Spleen (tissue), 11 donors: Measurements from ENCODE around the gene PRIMPOL. TPM values are rescaled to one million over a fixed set of nuclear protein-coding genes. Genes with fewer than 3 reads are reported as not detected.

Experiments
- DNase-seq: peaks from one replicate; pipeline ENCODE4 v3.0.0-alpha.2; 2020
- H3K27ac ChIP-seq, 8 donors: fragments of 200-600 bp; sonication (generic) in 7 of 8; 1 replicate in 4 of 8; 2 replicates in 4 of 8; pipeline versions ENCODE4 v1.5.0 to v1.8.0; 2016 to 2021; ENCODE audit warnings: inconsistent platforms in 4 of 8, mild to moderate bottlenecking in 4 of 8, moderate library complexity in 1 of 8
- H3K27me3 ChIP-seq, 7 donors: fragments of 200-600 bp; sonication (generic) in 6 of 7; replicated peaks in 1 of 7; 1 replicate in 4 of 7; 2 replicates in 3 of 7; pipeline versions ENCODE4 v1.5.0 to v1.8.0; 2016 to 2021; ENCODE audit warnings: inconsistent platforms in 3 of 7, mild to moderate bottlenecking in 1 of 7
- H3K36me3 ChIP-seq, 6 donors: fragments of 200-600 bp; sonication (generic) in 5 of 6; 1 replicate in 4 of 6; 2 replicates in 2 of 6; pipeline versions ENCODE4 v1.5.0 to v1.8.0; 2016 to 2021; ENCODE audit warnings: inconsistent platforms in 2 of 6
- H3K4me1 ChIP-seq, 6 donors: fragments of 200-600 bp; sonication (generic) in 5 of 6; 1 replicate in 3 of 6; 2 replicates in 3 of 6; pipeline versions ENCODE4 v1.5.0 to v1.8.0; 2016 to 2021; ENCODE audit warnings: inconsistent platforms in 3 of 6
- H3K4me3 ChIP-seq, 8 donors: fragments of 200-600 bp; sonication (generic) in 7 of 8; 1 replicate in 4 of 8; 2 replicates in 4 of 8; pipeline versions ENCODE4 v1.5.0 to v1.8.0; 2016 to 2021; ENCODE audit warnings: inconsistent platforms in 4 of 8, mild to moderate bottlenecking in 4 of 8, moderate library complexity in 2 of 8
- H3K9me3 ChIP-seq, 8 donors: fragments of 200-600 bp; sonication (generic) in 7 of 8; 1 replicate in 4 of 8; 2 replicates in 4 of 8; pipeline versions ENCODE4 v1.5.0 to v1.8.0; 2016 to 2021; ENCODE audit warnings: inconsistent platforms in 4 of 8
- CTCF ChIP-seq, 11 experiments: fragments of 200-600 bp in 7 of 11; fragments of 450-650 bp in 4 of 11; sonication (generic) in 4 of 11; IDR thresholded peaks in 8 of 11; conservative IDR thresholded peaks in 3 of 11; 1 replicate in 7 of 11; 2 replicates in 4 of 11; pipeline versions ENCODE4 v1.4.0 to v1.8.0; 2016 to 2021; ENCODE audit warnings: antibody characterized with exemption in 11 of 11, inconsistent platforms in 4 of 11, mild to moderate bottlenecking in 1 of 11
- POLR2A ChIP-seq, 3 donors: fragments of 450-650 bp; IDR thresholded peaks; one replicate each; pipeline ENCODE4 v1.5.1; 2017; ENCODE audit warnings: antibody characterized with exemption in 3 of 3, mild to moderate bottlenecking in 1 of 3
- POLR2AphosphoS5 ChIP-seq, 3 donors: sonication (generic); formaldehyde crosslinking; IDR thresholded peaks; one replicate each; pipeline ENCODE4 v1.5.1; 2017; ENCODE audit warnings: antibody characterized with exemption in 3 of 3
- WGBS, 5 donors: extraction: QIAGEN DNeasy Blood & Tissue Kit in 3 of 5; methylation state at CpG; one replicate each; pipeline versions ENCODE4 v1.1.5 to v1.1.7; 2013 to 2018; 5-methylcytosine and 5-hydroxymethylcytosine counted together
- intact Hi-C: fragments of 100-400 bp; cut with DNase I; formaldehyde crosslinking; loops from one replicate; pipeline ENCODE4 v1.15.0; 2023; ENCODE audit warnings: low total_unique reads
- polyA plus RNA-seq, 3 donors: library from polyadenylated mRNA; stranded (reverse); fragments of 200-250 nt; gene quantifications; one replicate each; pipeline ENCODE4 v1.2.1, GENCODE V29; 2013
- total RNA-seq, 7 donors: library from RNA; depleted of rRNA in 3 of 7; stranded (reverse); fragments of >200 nt in 3 of 7; fragmentation: NEBNext Ultra II Directional in 4 of 7; extraction: Animal tissue kit (Norgen Biotek cat#: 25700) in 4 of 7; gene quantifications; one replicate each; pipeline versions ENCODE4 v1.1.0 to v1.2.1, GENCODE V29; 2016 to 2021
- donor health status: healthy with polysubstance abuse.
- donor health status: DM: no; HTN: no; CAD: no; lungs with moderate emphysema.
- donor health status: DM: no; HTN: no; CAD: no.
- donor health status: Bipolar disorder and iron deficiency.
- donor health status: healthy.
- donor health status: DM: no; HTN: no; CAD: no.
- donor health status: DM: yes; HTN: yes; CAD: no.

The PRIMPOL gene
- total and polyA plus RNA-seq, 10 donors = 17.0 to 46.7 (median 25.8) TPM

- WGBS, 5 donors = 84 to 100% (median 96%) methylated on average over 2 to 3 of the region's 3 CpGs
- no peak for DNase-seq
Observed at GRCh38 chr4:184719407-184719806, 69.9 kb downstream of the PRIMPOL start.

GRCh38 chr4:184721254-184721653, 71.7 kb downstream of the PRIMPOL start:
- H3K4me1 ChIP-seq = no peaks in the 10 kb centered on the region
- H3K9me3 ChIP-seq = peaks cover 0 to 26% (median 15%) of the 10 kb centered on the region in 8 donors
- TF ChIP-seq POLR2A (IDR thresholded peaks at IDR 0.05) (no peak), POLR2AphosphoS5 (IDR thresholded peaks at IDR 0.05) (no peak), CTCF (IDR thresholded peaks at IDR 0.05 in 8 of 11, conservative IDR thresholded peaks at IDR 0.05 in 3 of 11) (no peak)
- DNase-seq = no peak
- H3K36me3 ChIP-seq = peaks cover 0 to 39% (median 0%) of the 10 kb centered on the region in 6 donors
- intact Hi-C loops = loop anchor here (10.0 kb wide), 1 partner anchor 456 kb away; no protein-coding TSS in a partner anchor
- no peak overlapping the region for H3K4me3 ChIP-seq
- no peaks in the 10 kb centered on the region for H3K27me3 ChIP-seq
- H3K27ac ChIP-seq = no peak overlapping the region

More at GRCh38 chr4:184719407-184719806, 69.9 kb downstream of the PRIMPOL start:
- Histone ChIP-seq H3K9me3 (peaks cover 0 to 26% (median 15%) of the 10 kb centered on the region in 8 donors), H3K36me3 (peaks cover 0 to 45% (median 0%) of the 10 kb centered on the region in 6 donors), H3K4me3 (no peak overlapping the region), H3K27me3 (no peaks in the 10 kb centered on the region), H3K27ac (no peak overlapping the region), H3K4me1 (no peaks in the 10 kb centered on the region)
- intact Hi-C loops = no loop called here
- no peak for TF ChIP-seq CTCF (IDR thresholded peaks at IDR 0.05 in 8 of 11, conservative IDR thresholded peaks at IDR 0.05 in 3 of 11)
- no peak for TF ChIP-seq POLR2A (IDR thresholded peaks at IDR 0.05)
- TF ChIP-seq POLR2AphosphoS5 (IDR thresholded peaks at IDR 0.05) = no peak

GRCh38 chr4:184722798-184723197, 73.3 kb downstream of the PRIMPOL start:
- 32 to 79% (median 65%) methylated on average over 1 of the region's 1 CpG for whole genome bisulfite sequencing, 5 donors

More at GRCh38 chr4:184722798-184723197, 73.3 kb downstream of the PRIMPOL start:
- Histone ChIP-seq H3K4me1 (peaks cover 0 to 5% (median 0%) of the 10 kb centered on the region in 6 donors), H3K36me3 (peaks cover 0 to 34% (median 0%) of the 10 kb centered on the region in 6 donors), H3K27me3 (no peaks in the 10 kb centered on the region), H3K9me3 (peaks cover 0 to 26% (median 15%) of the 10 kb centered on the region in 8 donors), H3K4me3 (no peak overlapping the region), H3K27ac (no peak overlapping the region)
- DNase-seq = no peak
- intact Hi-C loops = loop anchor here (10.0 kb wide), 1 partner anchor 458 kb away; no protein-coding TSS in a partner anchor
- TF ChIP-seq POLR2A (IDR thresholded peaks at IDR 0.05) (no peak), POLR2AphosphoS5 (IDR thresholded peaks at IDR 0.05) (no peak), CTCF (IDR thresholded peaks at IDR 0.05 in 8 of 11, conservative IDR thresholded peaks at IDR 0.05 in 3 of 11) (no peak)
